ENCODE results near the gene FREY1.

The FREY1 gene

GRCh38 chr11:45860764-45861510, 46.1 kb downstream of the FREY1 start:
- Histone ChIP-seq H3K9me3 (ENCODE audit: control insufficient read depth in 2 of 2, low read length in 2 of 2) (no peaks in the 10 kb centered on the region), H3K9ac (ENCODE audit: low read length in 2 of 2) (no peak overlapping the region), H3K27me3 (ENCODE audit: control insufficient read depth in 1 of 2, insufficient read depth in 2 of 2, low read length in 2 of 2) (no peaks in the 10 kb centered on the region), H3K4me1 (ENCODE audit: control insufficient read depth, insufficient read depth, low read length) (peaks cover 51% of the 10 kb centered on the region), H3K27ac (ENCODE audit: low read length) (peak overlapping the region; percentile 89), H3K36me3 (ENCODE audit: control insufficient read depth in 2 of 2, insufficient read depth in 2 of 2, low read length in 2 of 2) (peaks cover 46% of the 10 kb centered on the region in 2 donors), H3K4me3 (ENCODE audit: low read length in 2 of 2) (no peak overlapping the region)

- no peak overlapping the region for H3K4me3 ChIP-seq (ENCODE audit: low read length in 2 of 2)
- no peaks in the 10 kb centered on the region for H3K9me3 ChIP-seq (ENCODE audit: control insufficient read depth in 2 of 2, low read length in 2 of 2)
- H3K9ac ChIP-seq (ENCODE audit: low read length in 2 of 2), result peak overlapping the region in 1 of 2 donors; percentile 3
- peaks cover 40 to 41% of the 10 kb centered on the region in 2 donors for H3K36me3 ChIP-seq (ENCODE audit: control insufficient read depth in 2 of 2, insufficient read depth in 2 of 2, low read length in 2 of 2)
- peak overlapping the region; percentile 89 for H3K27ac ChIP-seq (ENCODE audit: low read length)
- H3K4me1 ChIP-seq (ENCODE audit: control insufficient read depth, insufficient read depth, low read length), result peaks cover 57% of the 10 kb centered on the region
- H3K27me3 ChIP-seq (ENCODE audit: control insufficient read depth in 1 of 2, insufficient read depth in 2 of 2, low read length in 2 of 2), result no peaks in the 10 kb centered on the region
These were observed 46.7 kb downstream of the FREY1 start for GRCh38 chr11:45860348-45860747.

- H3K4me3 ChIP-seq (ENCODE audit: low read length in 2 of 2), result peak overlapping the region in 1 of 2 donors; percentile 55
- no peaks in the 10 kb centered on the region for H3K9me3 ChIP-seq (ENCODE audit: control insufficient read depth in 2 of 2, low read length in 2 of 2)
- H3K27me3 ChIP-seq (ENCODE audit: control insufficient read depth in 1 of 2, insufficient read depth in 2 of 2, low read length in 2 of 2), result no peaks in the 10 kb centered on the region
- peak overlapping the region; percentile 89 for H3K27ac ChIP-seq (ENCODE audit: low read length)
- peak overlapping the region; percentile 34 to 55 for H3K9ac ChIP-seq (ENCODE audit: low read length in 2 of 2)
- H3K36me3 ChIP-seq (ENCODE audit: control insufficient read depth in 2 of 2, insufficient read depth in 2 of 2, low read length in 2 of 2), result peaks cover 39 to 41% of the 10 kb centered on the region in 2 donors
- peaks cover 63% of the 10 kb centered on the region for H3K4me1 ChIP-seq (ENCODE audit: control insufficient read depth, insufficient read depth, low read length)
These were observed 47.4 kb downstream of the FREY1 start for GRCh38 chr11:45859661-45860140.

GRCh38 chr11:45858751-45859398, 48.2 kb downstream of the FREY1 start:
- Histone ChIP-seq H3K4me3 (ENCODE audit: low read length in 2 of 2) (peak overlapping the region; percentile 15 to 55), H3K27ac (ENCODE audit: low read length) (peak overlapping the region; percentile 89), H3K36me3 (ENCODE audit: control insufficient read depth in 2 of 2, insufficient read depth in 2 of 2, low read length in 2 of 2) (peaks cover 37 to 38% of the 10 kb centered on the region in 2 donors), H3K4me1 (ENCODE audit: control insufficient read depth, insufficient read depth, low read length) (peaks cover 69% of the 10 kb centered on the region), H3K9me3 (ENCODE audit: control insufficient read depth in 2 of 2, low read length in 2 of 2) (no peaks in the 10 kb centered on the region), H3K9ac (ENCODE audit: low read length in 2 of 2) (peak overlapping the region; percentile 34 to 55), H3K27me3 (ENCODE audit: control insufficient read depth in 1 of 2, insufficient read depth in 2 of 2, low read length in 2 of 2) (no peaks in the 10 kb centered on the region)

- Histone ChIP-seq H3K9ac (ENCODE audit: low read length in 2 of 2) (peak overlapping the region; percentile 30 to 36), H3K27ac (ENCODE audit: low read length) (peak overlapping the region; percentile 89), H3K36me3 (ENCODE audit: control insufficient read depth in 2 of 2, insufficient read depth in 2 of 2, low read length in 2 of 2) (peaks cover 28 to 30% of the 10 kb centered on the region in 2 donors), H3K4me1 (ENCODE audit: control insufficient read depth, insufficient read depth, low read length) (peaks cover 75% of the 10 kb centered on the region), H3K27me3 (ENCODE audit: control insufficient read depth in 1 of 2, insufficient read depth in 2 of 2, low read length in 2 of 2) (no peaks in the 10 kb centered on the region), H3K4me3 (ENCODE audit: low read length in 2 of 2) (peak overlapping the region; percentile 12 to 55), H3K9me3 (ENCODE audit: control insufficient read depth in 2 of 2, low read length in 2 of 2) (no peaks in the 10 kb centered on the region)
These were observed 49.1 kb downstream of the FREY1 start for GRCh38 chr11:45857961-45858474.

Measured in stomach smooth muscle (tissue), 2 donors.